OCI-LY7 (cell line): Measurements from ENCODE around the gene NCAPH2.

Source experiments
- EZH2phosphoT487 ChIP-seq: fragments of 200-600 bp; sonication (generic); IDR thresholded peaks from 2 replicates; pipeline ENCODE4 v1.6.1; 2018; ENCODE audit warnings: low read depth, borderline replicate concordance, mild to moderate bottlenecking, mixed run types, antibody characterized with exemption, low read length, moderate library complexity, mixed read lengths
- TF ChIP-seq, protein P1 (sequence below): fragments of 200-600 bp; sonication (generic); conservative IDR thresholded peaks from 2 replicates; pipeline ENCODE4 v1.5.1; 2014; ENCODE audit warnings: mild to moderate bottlenecking, antibody characterized with exemption, low read length, moderate library complexity, mixed read lengths

DNA sequence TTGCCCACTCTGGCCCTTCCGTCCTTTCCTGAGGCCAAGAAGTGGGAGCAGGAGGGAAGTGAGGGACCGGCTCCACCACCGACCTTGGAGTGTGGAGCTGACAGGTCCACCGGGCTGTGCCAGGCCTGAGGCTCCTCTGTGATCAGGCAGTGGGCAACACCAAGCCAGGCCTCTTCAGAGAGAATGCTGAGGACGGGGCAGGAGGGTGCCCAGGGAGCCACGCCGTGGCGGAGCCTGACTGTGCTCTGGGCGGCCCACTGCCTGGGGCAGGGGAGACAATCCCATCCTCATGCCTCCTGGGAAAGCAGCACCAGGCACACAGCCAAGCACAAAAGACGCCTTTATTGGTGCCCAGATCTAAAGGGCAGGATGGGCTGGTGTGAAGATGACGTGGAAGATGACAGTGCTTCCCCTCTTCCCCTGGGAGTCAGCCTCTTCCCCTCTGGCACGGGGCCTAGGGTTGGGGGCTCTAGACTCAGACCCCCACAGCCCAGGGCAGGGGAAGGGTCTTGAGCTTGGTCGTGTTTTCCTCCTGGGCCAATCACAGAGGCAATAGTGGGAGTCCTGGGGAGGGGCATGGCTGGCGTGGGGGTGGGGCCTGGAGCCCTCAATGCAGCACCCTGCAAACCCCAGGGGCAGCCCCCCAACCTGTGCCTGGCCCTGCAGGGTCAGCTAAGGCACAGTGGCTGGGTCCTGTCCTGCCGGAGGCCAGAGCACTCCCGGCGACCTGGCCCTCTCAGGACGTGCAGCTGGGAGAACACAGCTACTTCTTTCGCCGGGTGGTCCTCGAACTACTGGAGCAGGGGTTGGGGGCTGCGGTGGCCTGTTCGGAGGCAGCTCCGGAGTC is 5.2 kb upstream of the NCAPH2 start:
- TF ChIP-seq, protein P1, sequence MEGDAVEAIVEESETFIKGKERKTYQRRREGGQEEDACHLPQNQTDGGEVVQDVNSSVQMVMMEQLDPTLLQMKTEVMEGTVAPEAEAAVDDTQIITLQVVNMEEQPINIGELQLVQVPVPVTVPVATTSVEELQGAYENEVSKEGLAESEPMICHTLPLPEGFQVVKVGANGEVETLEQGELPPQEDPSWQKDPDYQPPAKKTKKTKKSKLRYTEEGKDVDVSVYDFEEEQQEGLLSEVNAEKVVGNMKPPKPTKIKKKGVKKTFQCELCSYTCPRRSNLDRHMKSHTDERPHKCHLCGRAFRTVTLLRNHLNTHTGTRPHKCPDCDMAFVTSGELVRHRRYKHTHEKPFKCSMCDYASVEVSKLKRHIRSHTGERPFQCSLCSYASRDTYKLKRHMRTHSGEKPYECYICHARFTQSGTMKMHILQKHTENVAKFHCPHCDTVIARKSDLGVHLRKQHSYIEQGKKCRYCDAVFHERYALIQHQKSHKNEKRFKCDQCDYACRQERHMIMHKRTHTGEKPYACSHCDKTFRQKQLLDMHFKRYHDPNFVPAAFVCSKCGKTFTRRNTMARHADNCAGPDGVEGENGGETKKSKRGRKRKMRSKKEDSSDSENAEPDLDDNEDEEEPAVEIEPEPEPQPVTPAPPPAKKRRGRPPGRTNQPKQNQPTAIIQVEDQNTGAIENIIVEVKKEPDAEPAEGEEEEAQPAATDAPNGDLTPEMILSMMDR: no peak
- no peak for TF ChIP-seq EZH2phosphoT487
